HT1080 (cell line): ENCODE results near the gene C1QTNF6. TPM values are rescaled to one million over a fixed set of nuclear protein-coding genes. Genes with fewer than 3 reads are reported as not detected.
"Not testable (repeated sequence)": the region's sequence is repeated elsewhere in the genome, so short reads cannot be mapped to it uniquely, and the experiment has no call there.

Experiments
- DNase-seq: peaks from one replicate; pipeline ENCODE4 v3.0.0-alpha.2; 2015; ENCODE audit warnings: low read depth
- total RNA-seq: library from RNA; depleted of rRNA; stranded (reverse); fragments of >200 nt; shearing (Covaris generic); gene quantifications from 2 replicates; pipeline ENCODE4 v1.2.3, GENCODE V29; 2014

The C1QTNF6 gene
- total RNA-seq, 1 experiment from 2014 or later: 10.3 TPM

DNA sequence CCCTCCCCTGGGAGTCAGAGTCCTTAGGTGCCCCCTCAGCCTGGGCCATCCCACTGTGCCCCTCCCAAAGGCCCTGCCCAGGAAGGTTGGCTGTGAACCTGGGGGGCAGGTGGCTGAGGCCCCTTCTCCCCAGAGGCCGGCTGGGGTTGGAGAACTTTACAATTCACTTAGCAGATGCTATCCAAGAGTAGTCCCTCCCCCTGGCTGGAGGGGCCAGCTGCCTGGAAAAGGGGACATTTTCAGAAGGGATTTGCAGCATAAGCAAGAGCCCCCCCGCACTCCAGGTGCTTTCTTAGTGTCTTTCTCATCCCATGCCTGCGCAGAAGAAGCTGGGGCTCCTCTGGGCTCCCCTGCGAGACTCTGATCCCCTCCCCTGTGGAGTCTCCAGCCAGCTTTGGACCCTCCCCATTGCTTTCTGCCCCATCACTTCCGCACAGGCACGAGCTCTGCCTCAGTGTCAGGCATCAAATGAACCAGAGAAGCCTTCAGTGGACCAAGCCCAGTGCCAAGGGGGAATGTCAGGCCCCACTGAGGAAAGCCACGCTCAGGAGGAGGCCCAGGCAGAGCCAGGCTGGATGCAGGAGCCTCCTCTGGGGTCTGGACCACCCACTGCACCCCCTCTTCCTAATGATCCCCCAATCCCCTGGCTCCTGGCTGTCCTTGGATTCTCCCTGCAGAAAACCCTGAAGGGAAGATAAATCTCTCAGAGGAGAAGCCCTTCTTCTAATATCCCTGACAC lies 20.5 kb upstream of the C1QTNF6 start:
- no peak for DNase-seq

DNA sequence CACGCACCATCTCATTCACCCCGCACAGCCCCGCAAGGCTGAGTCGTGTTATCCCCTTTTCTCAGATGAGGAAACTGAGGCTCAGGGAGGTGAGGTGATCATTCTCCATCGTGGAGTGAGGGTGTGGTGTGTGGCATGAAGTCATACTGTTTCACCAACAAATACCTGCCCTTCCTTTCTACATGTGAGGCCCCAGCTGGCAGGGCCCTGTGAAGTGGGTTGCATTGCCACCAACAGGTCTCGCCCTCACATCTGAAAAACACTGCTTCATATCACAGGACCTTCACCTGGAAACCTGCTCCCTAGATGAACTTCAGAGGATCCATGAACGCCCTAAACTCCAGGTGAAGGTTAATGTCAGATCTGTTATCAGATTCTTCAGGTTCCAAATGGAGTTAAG lies 19.9 kb upstream of the C1QTNF6 start:
- DNase-seq: no peak

DNA sequence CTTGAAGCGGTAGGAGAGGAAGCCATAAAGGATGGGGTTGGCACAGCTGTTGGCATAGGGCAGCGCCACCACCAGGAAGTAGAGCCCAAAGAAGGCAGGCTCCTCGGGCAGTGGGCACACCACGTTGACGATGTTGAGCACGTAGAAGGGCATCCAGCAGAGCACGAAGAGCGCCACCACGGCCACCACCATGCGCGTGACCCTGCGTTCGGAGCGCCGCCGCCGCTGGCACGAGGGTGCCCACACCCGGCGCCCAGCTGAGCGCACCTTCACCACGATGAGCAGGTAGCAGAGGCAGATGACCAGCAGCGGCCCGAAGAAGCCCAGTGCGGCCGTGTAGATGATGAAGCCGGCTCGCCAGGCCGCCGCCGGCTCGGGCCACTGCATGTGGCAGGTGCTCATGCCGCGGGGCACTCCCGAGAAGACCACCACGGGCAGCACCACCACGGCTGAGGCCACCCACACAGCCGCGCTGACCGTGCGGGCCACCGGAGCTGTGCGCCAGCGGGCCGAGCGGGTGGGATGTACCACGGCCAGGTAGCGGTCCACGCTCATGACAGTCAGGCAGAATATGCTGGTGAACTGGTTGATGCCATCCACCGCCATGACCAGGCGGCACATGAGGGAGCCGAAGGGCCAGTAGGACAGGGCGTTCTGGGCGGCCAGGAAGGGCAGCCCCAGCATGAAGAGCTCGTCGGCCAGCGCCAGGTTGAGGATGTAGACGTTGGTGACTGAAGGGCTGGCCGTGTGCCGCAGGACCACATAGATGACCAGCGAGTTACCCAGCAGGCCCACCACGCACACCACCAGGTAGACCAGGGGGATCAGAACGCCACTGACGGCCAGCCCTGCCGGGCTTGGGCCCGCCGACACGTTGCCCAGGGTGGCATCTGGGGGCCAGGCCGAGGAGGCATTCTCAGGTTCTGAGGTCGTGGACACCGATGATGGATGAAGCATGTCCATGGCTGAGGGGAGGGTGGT lies 19.1 kb upstream of the C1QTNF6 start:
- no peak for DNase-seq

DNA sequence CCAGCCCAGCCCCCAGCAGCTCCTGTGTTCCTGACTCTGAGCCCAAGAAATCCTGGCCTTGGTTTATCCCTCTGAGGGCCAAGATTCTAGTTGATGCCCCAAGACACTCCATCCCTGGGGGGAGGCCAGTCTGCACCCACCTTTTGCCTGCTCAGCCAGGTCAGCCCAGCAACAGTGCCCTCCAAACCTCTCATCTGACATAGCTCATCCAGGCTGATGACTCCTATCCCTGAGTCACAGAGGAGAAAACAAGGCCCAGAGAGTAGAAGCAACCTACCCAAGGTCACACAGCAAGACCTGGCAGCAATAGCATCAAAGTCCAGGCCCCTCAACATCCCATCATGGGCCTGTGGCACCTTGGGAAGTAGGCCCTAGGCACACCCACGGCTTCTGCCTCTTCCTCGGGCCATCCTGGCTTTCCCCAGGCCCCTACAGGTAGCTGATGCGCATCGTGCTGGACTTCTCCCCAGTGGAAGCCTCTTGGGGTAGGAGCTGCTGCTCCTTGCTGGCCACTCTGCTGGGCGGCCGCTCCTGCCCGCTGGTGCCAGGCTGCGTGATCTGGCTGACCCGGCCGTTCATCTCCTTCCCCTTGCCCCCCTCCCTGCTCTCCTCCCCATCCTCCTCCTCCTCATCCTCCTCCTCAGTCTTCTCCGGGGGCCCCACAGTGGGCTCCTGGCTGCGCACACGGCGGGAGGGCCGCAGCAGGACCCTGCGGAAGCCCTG lies 18.2 kb upstream of the C1QTNF6 start:
- DNase-seq: no peak

DNA sequence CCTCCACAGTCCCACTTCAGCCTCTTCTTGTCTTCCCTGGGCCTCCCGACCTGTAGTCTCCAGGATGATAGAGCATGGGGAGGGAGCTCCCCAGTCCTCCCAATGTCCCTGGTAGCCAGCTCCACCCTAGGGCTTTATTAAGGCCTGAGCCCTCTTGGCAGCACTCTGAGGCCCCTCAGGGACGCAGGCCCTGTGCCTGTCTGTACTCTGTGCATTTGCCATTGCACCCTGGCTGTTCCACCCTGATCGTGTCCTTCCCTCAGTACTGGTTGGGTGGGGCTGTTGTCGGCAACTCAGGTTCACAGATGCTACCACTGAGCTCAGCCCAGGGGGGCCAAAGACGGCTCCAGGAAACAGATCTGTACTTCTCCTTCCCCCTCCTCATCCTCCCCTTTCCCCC lies 17.0 kb upstream of the C1QTNF6 start:
- DNase-seq: no peak

DNA sequence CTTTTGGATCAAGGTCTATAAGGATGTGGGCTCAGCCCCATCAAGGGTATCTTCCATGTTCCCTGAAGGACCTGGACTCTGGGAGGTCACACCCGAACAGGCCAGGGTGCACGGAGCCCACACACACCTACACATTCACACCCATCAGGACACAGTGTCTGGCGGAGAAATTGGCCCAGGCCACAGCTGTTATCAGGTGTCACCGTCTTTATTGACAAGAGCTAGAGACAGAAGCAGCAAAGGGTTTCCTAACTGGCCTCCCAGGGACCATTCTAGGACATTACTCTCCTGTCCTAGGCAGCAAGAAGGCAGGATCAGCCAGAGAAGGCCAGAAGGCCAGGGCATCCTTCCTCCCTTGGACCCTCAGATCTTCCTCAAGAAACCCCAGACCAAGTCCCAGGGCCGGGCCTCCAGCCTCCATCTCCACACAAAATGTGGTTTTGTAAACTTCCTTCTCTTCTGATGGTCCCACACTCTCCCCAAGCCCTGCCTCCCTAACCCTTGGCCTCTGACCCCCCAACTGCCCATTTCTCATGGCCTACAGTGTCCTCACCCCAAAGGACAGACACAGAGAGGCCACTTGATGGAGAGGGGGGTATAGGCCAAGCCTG lies 16.1 kb upstream of the C1QTNF6 start:
- DNase-seq: no peak

DNA sequence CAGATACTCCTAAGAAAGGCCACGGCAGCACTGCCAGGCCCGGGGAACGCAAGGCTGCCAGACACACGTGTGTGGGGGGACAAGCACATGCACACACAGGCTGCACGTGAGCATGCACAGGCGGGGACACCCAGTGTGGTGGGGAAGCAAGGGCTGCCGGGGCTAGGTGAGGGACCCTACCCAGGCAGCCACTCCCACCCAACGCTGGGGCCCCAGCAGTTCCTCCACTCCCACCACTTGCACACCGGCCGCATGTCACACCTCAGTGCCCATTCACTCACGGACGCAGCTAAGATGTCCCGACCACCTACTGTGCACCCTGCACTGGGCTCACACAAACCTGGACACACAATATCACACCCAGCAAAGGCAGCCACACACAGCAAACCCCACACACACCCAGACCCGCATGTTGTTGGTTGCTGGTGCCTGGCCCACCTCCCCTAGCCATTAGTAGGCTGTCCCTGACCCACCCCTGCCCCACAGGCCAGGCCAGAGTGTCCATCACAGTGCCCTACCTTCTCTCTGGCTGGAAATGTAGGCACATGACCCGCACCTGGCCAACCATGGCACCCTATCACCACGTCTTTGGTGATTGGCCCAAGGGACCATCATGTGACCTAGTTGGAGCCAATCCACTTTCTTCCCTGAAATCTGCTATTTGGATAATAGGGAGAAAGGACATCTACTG lies 15.5 kb upstream of the C1QTNF6 start:
- no peak for DNase-seq

DNA sequence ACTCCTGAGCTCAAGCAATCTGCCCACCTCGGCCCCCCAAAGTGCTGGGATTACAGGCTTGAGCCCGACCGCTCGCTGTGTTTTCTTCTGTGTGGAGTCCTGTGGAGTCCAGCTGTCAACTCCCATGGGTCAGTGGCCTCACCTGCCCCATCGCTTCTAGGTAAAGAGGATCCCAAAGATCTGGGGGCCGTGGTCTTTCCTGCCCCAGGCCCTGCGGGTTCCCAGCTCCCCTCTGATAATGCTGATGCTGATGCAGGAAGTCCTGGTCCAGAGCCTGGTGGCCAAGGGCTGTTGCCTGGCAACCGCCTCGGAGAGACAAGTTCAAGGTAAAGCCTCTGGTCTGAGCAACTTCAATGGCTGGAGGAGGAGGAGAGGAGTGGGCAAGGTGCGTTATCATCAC lies 14.7 kb upstream of the C1QTNF6 start:
- no peak for DNase-seq

DNA sequence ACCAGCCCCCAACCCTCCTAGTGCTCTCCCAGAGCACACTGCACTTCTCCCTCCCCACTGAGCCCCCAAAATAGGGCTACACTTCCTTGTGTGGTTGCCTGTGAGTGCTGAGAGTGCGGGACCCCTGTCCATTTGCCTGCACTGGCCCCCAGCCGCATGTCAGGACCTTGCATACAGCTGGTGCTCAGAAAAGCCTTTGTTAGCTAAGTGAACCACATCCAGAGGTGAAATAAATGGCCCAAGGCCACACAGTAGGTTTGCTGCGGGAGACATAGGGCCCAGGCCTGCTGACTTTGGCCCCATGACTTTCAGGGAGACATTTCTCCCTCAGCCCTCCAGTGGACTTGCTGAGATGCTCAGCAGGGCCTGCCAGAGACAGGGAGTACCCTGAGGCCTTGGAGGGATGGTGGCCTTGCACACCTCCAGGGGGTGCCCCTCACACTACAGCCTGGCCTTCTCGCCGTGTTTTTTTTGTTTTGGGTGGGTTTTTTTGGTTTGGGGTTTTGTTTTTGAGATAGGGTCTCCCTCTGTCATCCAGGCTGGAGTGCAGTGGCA lies 14.0 kb upstream of the C1QTNF6 start:
- no peak for DNase-seq

DNA sequence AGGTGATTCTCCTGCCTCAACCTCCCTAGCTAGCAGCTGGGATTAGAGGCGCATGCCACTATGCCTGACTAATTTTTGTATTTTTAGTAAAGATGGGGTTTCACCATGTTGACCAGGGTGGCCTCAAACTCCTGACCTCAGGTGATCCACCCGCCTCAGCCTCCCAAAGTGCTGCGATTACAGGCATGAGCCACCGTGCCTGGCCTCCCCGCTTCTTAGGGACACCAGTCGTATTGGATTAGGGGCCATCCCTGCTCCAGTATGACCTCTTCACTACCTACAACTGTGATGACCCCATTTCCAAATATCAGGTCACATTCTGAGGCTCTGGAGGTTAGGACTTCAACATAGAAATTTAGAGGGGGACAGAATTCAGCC lies 13.4 kb upstream of the C1QTNF6 start:
- not testable (repeated sequence) for DNase-seq

DNA sequence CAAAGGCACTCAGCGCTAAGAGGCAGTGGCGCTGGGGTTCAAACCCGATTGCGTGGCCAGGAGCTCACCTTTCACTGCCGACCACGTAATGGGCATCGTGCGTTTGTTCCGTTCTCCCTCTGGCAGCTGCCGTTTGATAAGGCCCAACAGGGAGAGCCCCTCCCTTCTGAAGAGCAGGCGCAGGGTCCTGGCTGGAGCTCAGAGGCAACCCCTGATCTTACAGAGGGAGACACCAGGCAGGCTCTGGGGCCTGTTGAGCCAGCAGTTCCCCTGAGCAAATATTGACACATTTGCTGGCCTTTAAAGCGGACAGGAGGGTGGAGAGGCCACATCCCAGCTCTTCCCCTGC lies 11.7 kb upstream of the C1QTNF6 start:
- no peak for DNase-seq

DNA sequence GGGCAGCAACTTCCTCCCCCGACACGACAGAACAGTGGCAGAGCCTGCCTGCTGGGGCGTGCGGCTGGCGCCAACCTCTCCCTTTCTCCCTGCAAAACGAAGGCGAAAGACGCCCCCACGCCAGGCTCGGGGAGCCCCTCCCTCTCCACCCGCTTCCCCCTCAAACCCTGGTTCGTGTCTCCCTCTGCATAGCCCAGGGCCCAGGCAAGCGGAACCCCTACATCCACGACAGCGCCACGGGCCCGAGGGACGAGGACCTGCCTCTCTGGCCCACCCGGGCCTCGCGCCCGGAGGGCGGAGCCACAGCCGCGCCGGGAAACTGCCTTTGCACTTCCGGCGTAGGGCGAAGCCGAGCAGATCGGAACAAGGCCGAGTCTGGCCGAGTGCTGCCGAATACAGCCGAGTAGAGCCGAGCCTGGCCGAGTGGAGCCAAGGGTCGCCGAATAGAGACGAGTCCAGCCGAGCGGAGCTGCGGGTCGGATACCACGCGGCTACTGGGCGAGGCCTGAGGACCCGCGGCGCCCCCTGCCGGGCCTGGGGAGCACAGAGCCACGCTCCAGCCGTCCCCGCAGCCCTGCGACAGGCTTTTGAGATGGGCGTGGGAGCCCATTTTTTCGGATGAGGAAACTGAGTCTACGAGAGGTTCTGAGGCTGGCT lies 11.2 kb upstream of the C1QTNF6 start:
- DNase-seq: peak; percentile 96

DNA sequence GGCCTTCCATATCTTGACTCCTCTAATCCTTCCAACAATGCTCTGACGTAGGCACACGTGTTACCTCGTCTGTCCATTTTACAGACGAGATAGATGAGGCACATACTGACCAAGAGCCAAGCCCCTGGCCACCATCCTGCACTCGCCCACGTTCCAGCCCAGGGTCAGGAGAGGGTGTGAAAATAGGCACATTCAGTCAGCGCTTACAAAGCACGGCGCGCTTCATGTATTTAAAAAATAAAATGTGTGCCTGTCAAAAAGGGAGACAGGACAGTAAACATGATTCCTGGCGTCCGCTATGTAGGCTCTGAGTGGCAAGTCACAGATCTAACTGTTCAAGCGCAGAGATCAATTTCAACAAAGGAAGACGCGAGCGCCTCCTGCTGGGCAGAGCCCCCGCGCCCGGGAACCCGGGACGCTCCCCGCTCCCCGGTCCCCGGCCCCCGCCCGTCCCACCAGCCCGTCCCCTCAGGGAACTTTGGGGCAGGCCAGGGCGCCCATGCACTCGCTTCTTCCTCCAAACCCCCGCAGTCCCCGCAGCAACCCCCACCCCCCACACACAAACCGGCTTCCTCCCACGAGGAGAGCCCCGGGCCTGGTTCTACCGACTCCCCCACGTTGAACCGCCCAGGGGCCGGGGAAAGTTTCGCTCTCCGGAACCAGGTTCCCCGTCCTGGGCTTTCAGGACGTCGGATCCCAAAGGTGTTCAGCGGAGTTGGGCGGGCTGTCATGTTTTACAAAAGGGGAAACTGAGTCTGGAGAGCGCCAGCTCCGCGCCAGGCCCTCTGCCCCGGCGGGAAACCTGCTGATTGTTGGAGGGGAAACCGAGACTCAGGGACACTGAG lies 10.4 kb upstream of the C1QTNF6 start:
- DNase-seq: peak; percentile 74

DNA sequence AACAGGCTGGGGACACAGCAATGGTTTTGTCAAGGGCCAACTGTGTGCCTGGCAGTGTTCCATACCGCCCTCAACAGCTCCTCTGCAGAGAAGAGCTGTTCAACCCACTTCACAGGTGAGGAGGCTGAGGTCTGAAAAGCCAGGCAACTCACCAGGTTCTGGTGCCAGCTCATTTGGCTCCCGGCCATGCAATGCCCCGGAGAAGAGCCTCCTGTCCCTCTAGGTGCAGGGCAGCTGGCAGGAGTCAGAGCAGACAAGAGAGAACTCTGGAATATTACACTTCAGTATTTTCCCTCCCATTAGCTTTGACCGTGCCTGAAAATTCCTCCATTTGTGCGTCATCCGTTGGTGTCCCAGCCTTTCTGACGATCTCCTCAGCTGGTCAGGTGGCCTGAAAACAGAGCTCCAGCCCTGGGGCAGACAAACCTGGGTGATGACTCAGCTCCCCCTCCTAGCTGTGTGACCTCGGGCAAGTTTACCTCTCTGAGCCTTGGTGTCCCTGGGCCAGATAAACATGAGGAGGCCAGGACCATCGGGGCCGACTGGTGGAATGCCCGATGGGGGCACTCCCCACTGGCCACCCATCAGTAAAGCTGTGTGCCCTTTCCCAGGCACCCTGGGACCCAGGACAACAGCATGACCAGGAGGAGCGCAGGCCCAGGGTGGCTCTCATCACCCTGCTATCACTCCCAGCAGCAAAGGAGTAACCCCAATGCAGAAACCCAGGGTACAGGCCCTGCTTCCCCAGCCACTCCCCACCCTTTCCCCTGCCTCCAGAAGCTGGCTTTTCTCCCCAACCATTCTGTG lies 9.6 kb upstream of the C1QTNF6 start:
- DNase-seq: peak; percentile 67

DNA sequence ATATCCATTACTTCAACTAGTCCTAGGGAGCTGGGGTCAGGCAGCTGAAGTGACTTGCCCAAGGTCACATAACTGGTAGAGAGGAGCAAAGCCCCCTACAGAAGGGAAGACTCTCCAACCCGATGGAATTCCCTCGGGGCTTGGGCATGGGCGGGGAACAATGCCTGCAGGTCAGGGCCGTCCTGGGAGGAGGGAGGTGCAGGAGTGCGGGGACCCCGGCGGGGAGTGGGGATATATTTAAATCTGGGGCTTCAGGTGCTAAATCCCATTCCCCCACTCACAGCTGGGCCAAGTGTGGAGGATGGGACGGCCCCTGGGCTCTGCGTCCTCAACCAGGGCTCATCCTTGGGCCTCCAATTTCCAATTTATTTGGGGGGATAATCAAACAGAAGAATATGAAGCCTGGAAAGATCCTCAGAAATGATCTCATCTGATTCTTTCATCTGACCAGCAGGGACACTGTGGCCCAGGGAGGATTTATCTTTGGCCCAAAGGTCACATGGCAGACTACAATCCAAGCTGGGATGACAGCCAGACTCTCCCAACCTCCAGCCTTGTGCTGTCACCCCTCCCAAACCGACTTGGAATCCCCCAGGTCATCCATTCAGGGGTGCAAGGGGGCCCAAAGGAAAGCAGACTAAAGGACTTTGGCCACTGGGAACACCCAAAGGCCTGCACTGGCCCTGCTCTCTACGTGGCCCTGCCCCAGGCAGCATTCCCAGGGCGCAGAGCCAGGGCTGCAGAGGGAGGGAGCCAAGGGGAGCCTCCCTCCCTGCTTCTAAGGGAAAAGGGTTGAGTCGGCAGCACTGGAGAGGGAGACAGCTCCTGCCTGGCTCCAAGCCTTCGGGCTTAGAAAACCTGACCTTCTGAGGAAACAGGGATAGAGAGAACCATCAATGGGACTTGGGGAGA lies 8.7 kb upstream of the C1QTNF6 start:
- peak; percentile 10 for DNase-seq

DNA sequence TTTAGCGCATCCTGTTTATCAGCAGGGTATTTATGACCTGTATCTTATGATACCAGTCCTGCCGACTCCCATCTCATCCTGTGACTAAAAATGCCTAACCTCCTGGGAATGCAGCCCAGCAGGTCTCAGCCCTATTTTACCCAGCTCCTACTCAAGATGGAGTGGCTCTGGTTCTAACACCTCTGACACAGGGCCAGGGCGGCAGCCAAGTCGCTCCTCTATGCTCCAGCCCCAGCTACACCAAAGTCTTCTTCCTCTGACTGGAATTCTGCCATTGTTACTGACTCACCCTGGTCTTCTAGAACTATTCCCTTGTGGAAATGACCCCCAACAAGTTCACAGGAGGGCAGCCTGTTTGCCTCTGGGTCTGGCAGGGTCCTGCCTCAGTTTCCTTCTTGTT lies 7.9 kb upstream of the C1QTNF6 start:
- no peak for DNase-seq

DNA sequence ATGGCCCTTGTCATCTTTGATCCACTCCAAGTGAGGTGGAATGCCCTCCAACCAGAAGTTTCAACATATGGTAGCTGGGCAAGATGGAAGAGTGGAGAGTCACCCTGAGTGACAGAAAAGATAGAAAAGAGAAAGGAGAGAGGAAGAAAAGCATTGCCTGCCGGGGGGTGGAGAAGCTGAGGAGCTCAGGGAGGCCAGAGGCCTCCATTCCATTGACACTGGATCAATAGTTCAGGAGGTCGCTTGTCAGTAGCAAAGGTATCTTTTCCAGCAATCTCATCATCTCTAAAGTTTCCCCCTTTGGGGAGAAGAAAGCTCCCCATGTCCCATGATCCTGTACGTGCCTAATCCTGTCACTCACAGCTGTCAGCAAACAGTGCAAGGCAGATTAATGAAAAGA lies 6.7 kb upstream of the C1QTNF6 start:
- no peak for DNase-seq
